ENCODE measurements around the gene TNS1. TPM values are rescaled to one million over a fixed set of nuclear protein-coding genes. Genes with fewer than 3 reads are reported as not detected.

TNS1 gene
- total RNA-seq, 2 donors from 2014 or later: 0.65 to 0.93 TPM

- Mint-ChIP-seq H3K27ac (no peak overlapping the region), H3K4me3 (no peak overlapping the region), H3K9me3 (no peaks in the 10 kb centered on the region), H3K4me1 (ENCODE audit: low read depth) (no peaks in the 10 kb centered on the region), H3K36me3 (ENCODE audit: insufficient read depth in 2 of 2) (no peaks in the 10 kb centered on the region), H3K27me3 (ENCODE audit: low read depth) (no peaks in the 10 kb centered on the region)
- ATAC-seq (replicated peaks in 1 of 2): no peak
- no peak for DNase-seq
Measured at GRCh38 chr2:217956586-217957457, 46.0 kb downstream of the TNS1 start.

- Mint-ChIP-seq H3K9me3 (no peaks in the 10 kb centered on the region), H3K4me3 (no peak overlapping the region), H3K4me1 (ENCODE audit: low read depth) (no peaks in the 10 kb centered on the region), H3K27ac (no peak overlapping the region), H3K27me3 (ENCODE audit: low read depth) (no peaks in the 10 kb centered on the region), H3K36me3 (ENCODE audit: insufficient read depth in 2 of 2) (no peaks in the 10 kb centered on the region)
- ATAC-seq (replicated peaks in 1 of 2): no peak
- no peak for DNase-seq
Measured at GRCh38 chr2:217955881-217956493, 46.8 kb downstream of the TNS1 start.

- ATAC-seq (replicated peaks in 1 of 2) (no peak), DNase-seq (no peak)
- H3K27ac Mint-ChIP-seq: no peak overlapping the region
- H3K27me3 Mint-ChIP-seq (ENCODE audit: low read depth): no peaks in the 10 kb centered on the region
- H3K4me3 Mint-ChIP-seq: no peak overlapping the region
- H3K36me3 Mint-ChIP-seq (ENCODE audit: insufficient read depth in 2 of 2): no peaks in the 10 kb centered on the region
- no peaks in the 10 kb centered on the region for H3K4me1 Mint-ChIP-seq (ENCODE audit: low read depth)
- no peaks in the 10 kb centered on the region for H3K9me3 Mint-ChIP-seq
Measured at GRCh38 chr2:217954971-217955740, 47.6 kb downstream of the TNS1 start.

- Mint-ChIP-seq H3K4me3 (no peak overlapping the region), H3K4me1 (ENCODE audit: low read depth) (no peaks in the 10 kb centered on the region), H3K27me3 (ENCODE audit: low read depth) (no peaks in the 10 kb centered on the region), H3K27ac (no peak overlapping the region), H3K36me3 (ENCODE audit: insufficient read depth in 2 of 2) (no peaks in the 10 kb centered on the region), H3K9me3 (no peaks in the 10 kb centered on the region)
- DNase-seq: no peak
- ATAC-seq (replicated peaks in 1 of 2): no peak
Measured at GRCh38 chr2:217954469-217954868, 48.3 kb downstream of the TNS1 start.

GRCh38 chr2:217954051-217954450 is 48.7 kb downstream of the TNS1 start:
- no peak for DNase-seq
- Mint-ChIP-seq H3K9me3 (no peaks in the 10 kb centered on the region), H3K4me3 (no peak overlapping the region), H3K4me1 (ENCODE audit: low read depth) (no peaks in the 10 kb centered on the region), H3K36me3 (ENCODE audit: insufficient read depth in 2 of 2) (no peaks in the 10 kb centered on the region), H3K27ac (no peak overlapping the region), H3K27me3 (ENCODE audit: low read depth) (no peaks in the 10 kb centered on the region)
- ATAC-seq (replicated peaks in 1 of 2): no peak

GRCh38 chr2:217953531-217953932 is 49.3 kb downstream of the TNS1 start:
- Mint-ChIP-seq H3K27me3 (ENCODE audit: low read depth) (no peaks in the 10 kb centered on the region), H3K4me3 (no peak overlapping the region), H3K4me1 (ENCODE audit: low read depth) (no peaks in the 10 kb centered on the region), H3K27ac (no peak overlapping the region), H3K36me3 (ENCODE audit: insufficient read depth in 2 of 2) (no peaks in the 10 kb centered on the region), H3K9me3 (no peaks in the 10 kb centered on the region)
- DNase-seq: no peak
- ATAC-seq (replicated peaks in 1 of 2): no peak

GRCh38 chr2:217953011-217953481 is 49.7 kb downstream of the TNS1 start:
- DNase-seq (no peak), ATAC-seq (replicated peaks in 1 of 2) (no peak)
- Mint-ChIP-seq H3K4me3 (no peak overlapping the region), H3K27ac (no peak overlapping the region), H3K4me1 (ENCODE audit: low read depth) (no peaks in the 10 kb centered on the region), H3K9me3 (no peaks in the 10 kb centered on the region), H3K36me3 (ENCODE audit: insufficient read depth in 2 of 2) (no peaks in the 10 kb centered on the region), H3K27me3 (ENCODE audit: low read depth) (no peaks in the 10 kb centered on the region)

- Mint-ChIP-seq H3K27ac (no peak overlapping the region), H3K9me3 (no peaks in the 10 kb centered on the region), H3K27me3 (ENCODE audit: low read depth) (no peaks in the 10 kb centered on the region), H3K4me1 (ENCODE audit: low read depth) (no peaks in the 10 kb centered on the region), H3K36me3 (ENCODE audit: insufficient read depth in 2 of 2) (no peaks in the 10 kb centered on the region), H3K4me3 (no peak overlapping the region)
- ATAC-seq (replicated peaks in 1 of 2): no peak
- no peak for DNase-seq
Measured at GRCh38 chr2:217952409-217952808, 50.4 kb downstream of the TNS1 start.

GRCh38 chr2:217951521-217952247 is 51.1 kb downstream of the TNS1 start:
- no peak overlapping the region for H3K27ac Mint-ChIP-seq
- no peaks in the 10 kb centered on the region for H3K27me3 Mint-ChIP-seq (ENCODE audit: low read depth)
- DNase-seq: no peak
- no peaks in the 10 kb centered on the region for H3K36me3 Mint-ChIP-seq (ENCODE audit: insufficient read depth in 2 of 2)
- no peaks in the 10 kb centered on the region for H3K9me3 Mint-ChIP-seq
- no peaks in the 10 kb centered on the region for H3K4me1 Mint-ChIP-seq (ENCODE audit: low read depth)
- H3K4me3 Mint-ChIP-seq: no peak overlapping the region
- no peak for ATAC-seq (replicated peaks in 1 of 2)

GRCh38 chr2:217951091-217951490 is 51.7 kb downstream of the TNS1 start:
- H3K4me3 Mint-ChIP-seq: no peak overlapping the region
- H3K4me1 Mint-ChIP-seq (ENCODE audit: low read depth): no peaks in the 10 kb centered on the region
- no peak for DNase-seq
- peaks cover 3% of the 10 kb centered on the region for H3K27me3 Mint-ChIP-seq (ENCODE audit: low read depth)
- H3K36me3 Mint-ChIP-seq (ENCODE audit: insufficient read depth in 2 of 2): no peaks in the 10 kb centered on the region
- H3K9me3 Mint-ChIP-seq: no peaks in the 10 kb centered on the region
- H3K27ac Mint-ChIP-seq: no peak overlapping the region
- no peak for ATAC-seq (replicated peaks in 1 of 2)

GRCh38 chr2:217950401-217950871 is 52.4 kb downstream of the TNS1 start:
- ATAC-seq (replicated peaks in 1 of 2) (no peak), DNase-seq (no peak)
- peaks cover 6% of the 10 kb centered on the region for H3K27me3 Mint-ChIP-seq (ENCODE audit: low read depth)
- no peaks in the 10 kb centered on the region for H3K9me3 Mint-ChIP-seq
- no peak overlapping the region for H3K27ac Mint-ChIP-seq
- H3K36me3 Mint-ChIP-seq (ENCODE audit: insufficient read depth in 2 of 2): no peaks in the 10 kb centered on the region
- H3K4me3 Mint-ChIP-seq: no peak overlapping the region
- H3K4me1 Mint-ChIP-seq (ENCODE audit: low read depth): no peaks in the 10 kb centered on the region

- ATAC-seq (replicated peaks in 1 of 2): no peak
- Mint-ChIP-seq H3K27me3 (ENCODE audit: low read depth) (peaks cover 15% of the 10 kb centered on the region), H3K4me1 (ENCODE audit: low read depth) (no peaks in the 10 kb centered on the region)
Measured at GRCh38 chr2:217949447-217949846, 53.3 kb downstream of the TNS1 start.

More at GRCh38 chr2:217949447-217949846, 53.3 kb downstream of the TNS1 start:
- H3K4me3 Mint-ChIP-seq: no peak overlapping the region
- no peaks in the 10 kb centered on the region for H3K9me3 Mint-ChIP-seq
- H3K36me3 Mint-ChIP-seq (ENCODE audit: insufficient read depth in 2 of 2): no peaks in the 10 kb centered on the region
- DNase-seq: no peak
- H3K27ac Mint-ChIP-seq: no peak overlapping the region
